Mesenchymal stem cell (in vitro differentiated cells and primary cell): ENCODE results near the gene MGAT5B.

ENCODE experiments used
- DNase-seq: peaks from one replicate; pipeline ENCODE4 v3.0.0-alpha.2; 2013
- H2AFZ ChIP-seq: one replicate; pipeline ENCODE4 v1.6.1; 2013; ENCODE audit warnings: low read depth, mild to moderate bottlenecking, control low read depth, inconsistent platforms, low read length, moderate library complexity
- H2AK5ac ChIP-seq: 2 replicates; pipeline ENCODE4 v1.6.1; 2013; ENCODE audit warnings: low read length, moderate library complexity, mild to moderate bottlenecking, inconsistent platforms; ENCODE audit not compliant: severe bottlenecking
- H2BK120ac ChIP-seq: one replicate; pipeline ENCODE4 v1.6.1; 2013; ENCODE audit warnings: low read depth, mild to moderate bottlenecking, inconsistent platforms, low read length, moderate library complexity
- H2BK12ac ChIP-seq, 2 experiments: one replicate each; pipeline ENCODE4 v1.6.1; 2013; ENCODE audit warnings: inconsistent platforms in 2 of 2, low read length in 2 of 2, mild to moderate bottlenecking in 2 of 2, moderate library complexity in 2 of 2, control low read depth in 1 of 2
- H2BK15ac ChIP-seq: one replicate; pipeline ENCODE4 v1.6.1; 2013; ENCODE audit warnings: mild to moderate bottlenecking, low read depth, inconsistent platforms; ENCODE audit not compliant: poor library complexity, severe bottlenecking
- H2BK5ac ChIP-seq: 2 replicates; pipeline ENCODE4 v1.6.1; 2013; ENCODE audit warnings: low read depth, mild to moderate bottlenecking, low read length, control low read depth, inconsistent platforms; ENCODE audit not compliant: poor library complexity, severe bottlenecking
- H3K14ac ChIP-seq, 2 experiments: one replicate each; pipeline ENCODE4 v1.6.1; 2013; ENCODE audit warnings: inconsistent platforms in 2 of 2, low read length in 2 of 2, control low read depth in 1 of 2, mild to moderate bottlenecking in 1 of 2, moderate library complexity in 1 of 2
- H3K18ac ChIP-seq, 2 experiments: one replicate each; pipeline ENCODE4 v1.6.1; 2013; ENCODE audit warnings: inconsistent platforms in 2 of 2, low read length in 2 of 2, control low read depth in 1 of 2, low read depth in 1 of 2, mild to moderate bottlenecking in 1 of 2
- H3K23ac ChIP-seq, 2 experiments: one replicate each; pipeline ENCODE4 v1.6.1; 2013; ENCODE audit warnings: inconsistent platforms in 2 of 2, low read length in 2 of 2, mild to moderate bottlenecking in 2 of 2, moderate library complexity in 2 of 2, control low read depth in 1 of 2
- H3K27ac ChIP-seq: 2 replicates; pipeline ENCODE4 v1.5.1; 2013; ENCODE audit warnings: mild to moderate bottlenecking, moderate library complexity, low read length, control low read depth, inconsistent platforms; ENCODE audit not compliant: poor library complexity, severe bottlenecking
- H3K27me3 ChIP-seq, 2 experiments: 2 replicates each; pipeline versions ENCODE4 v1.6.1 to v1.7.0; 2013; ENCODE audit warnings: low read length in 2 of 2, mild to moderate bottlenecking in 2 of 2, moderate library complexity in 2 of 2, control low read depth in 1 of 2, inconsistent platforms in 1 of 2; ENCODE audit not compliant: control insufficient read depth in 1 of 2, insufficient read depth in 1 of 2
- H3K36me3 ChIP-seq, 2 experiments: 2 replicates each; pipeline versions ENCODE4 v1.6.1 to v1.7.0; 2013; ENCODE audit warnings: low read length in 2 of 2, control low read depth in 1 of 2, inconsistent platforms in 1 of 2, low read depth in 1 of 2, mild to moderate bottlenecking in 1 of 2; ENCODE audit not compliant: insufficient read depth in 2 of 2, control insufficient read depth in 1 of 2
- H3K4ac ChIP-seq, 2 experiments: one replicate each; pipeline ENCODE4 v1.6.1; 2013; ENCODE audit warnings: inconsistent platforms in 2 of 2, low read length in 2 of 2, mild to moderate bottlenecking in 2 of 2, moderate library complexity in 2 of 2, control low read depth in 1 of 2, low read depth in 1 of 2
- H3K4me1 ChIP-seq: 2 replicates; pipeline ENCODE4 v1.6.1; 2013; ENCODE audit warnings: low read depth, low read length, control low read depth; ENCODE audit not compliant: control insufficient read depth, insufficient read depth
- H3K4me2 ChIP-seq: 2 replicates; pipeline ENCODE4 v1.6.1; 2013; ENCODE audit warnings: low read length, mild to moderate bottlenecking, inconsistent platforms; ENCODE audit not compliant: poor library complexity, severe bottlenecking
- H3K4me3 ChIP-seq, 2 experiments: 2 replicates each; pipeline versions ENCODE4 v1.5.1 to v1.7.0; 2013; ENCODE audit warnings: low read length in 2 of 2, mild to moderate bottlenecking in 2 of 2, control low read depth in 1 of 2, low read depth in 1 of 2; ENCODE audit not compliant: insufficient read depth in 1 of 2
- H3K79me1 ChIP-seq: replicated peaks from 2 replicates; pipeline ENCODE4 v1.6.1; 2013; ENCODE audit warnings: mild to moderate bottlenecking, control low read depth, low read length, inconsistent platforms; ENCODE audit not compliant: poor library complexity, severe bottlenecking
- H3K9ac ChIP-seq: 2 replicates; pipeline ENCODE4 v1.7.0; 2013; ENCODE audit warnings: mild to moderate bottlenecking, low read length, moderate library complexity
- H3K9me3 ChIP-seq: 2 replicates; pipeline ENCODE4 v1.7.0; 2013; ENCODE audit warnings: mild to moderate bottlenecking, low read length; ENCODE audit not compliant: control insufficient read depth
- H4K8ac ChIP-seq: one replicate; pipeline ENCODE4 v1.6.1; 2013; ENCODE audit warnings: inconsistent platforms, mild to moderate bottlenecking, low read length, moderate library complexity
- H4K91ac ChIP-seq: one replicate; pipeline ENCODE4 v1.6.1; 2013; ENCODE audit warnings: mild to moderate bottlenecking, low read length, inconsistent platforms
- WGBS: methylation state at CpG from one replicate; pipeline ENCODE4 v1.1.7; 2013; ENCODE audit warnings: mixed read lengths; 5-methylcytosine and 5-hydroxymethylcytosine counted together

MGAT5B gene

GRCh38 chr17:76927982-76928381, 59.8 kb downstream of the MGAT5B start:
- Histone ChIP-seq H3K23ac (no peak overlapping the region), H2BK120ac (no peak overlapping the region), H4K8ac (no peak overlapping the region), H3K27ac (no peak overlapping the region), H2BK5ac (no peak overlapping the region), H3K36me3 (no peaks in the 10 kb centered on the region), H2AFZ (no peak overlapping the region), H3K9ac (no peak overlapping the region), H3K27me3 (peaks cover 3 to 80% of the 10 kb centered on the region in 2 experiments), H4K91ac (no peak overlapping the region), H3K4me2 (no peak overlapping the region), H3K4me3 (no peak overlapping the region), H3K4ac (no peak overlapping the region), H3K9me3 (no peaks in the 10 kb centered on the region), H3K79me1 (no peaks in the 10 kb centered on the region), H3K14ac (no peak overlapping the region), H2BK15ac (no peak overlapping the region), H3K4me1 (no peaks in the 10 kb centered on the region), H2AK5ac (no peak overlapping the region), H2BK12ac (no peak overlapping the region), H3K18ac (no peak overlapping the region)
- 80% methylated on average over 4 of the region's 4 CpGs for WGBS
- DNase-seq: no peak

DNA sequence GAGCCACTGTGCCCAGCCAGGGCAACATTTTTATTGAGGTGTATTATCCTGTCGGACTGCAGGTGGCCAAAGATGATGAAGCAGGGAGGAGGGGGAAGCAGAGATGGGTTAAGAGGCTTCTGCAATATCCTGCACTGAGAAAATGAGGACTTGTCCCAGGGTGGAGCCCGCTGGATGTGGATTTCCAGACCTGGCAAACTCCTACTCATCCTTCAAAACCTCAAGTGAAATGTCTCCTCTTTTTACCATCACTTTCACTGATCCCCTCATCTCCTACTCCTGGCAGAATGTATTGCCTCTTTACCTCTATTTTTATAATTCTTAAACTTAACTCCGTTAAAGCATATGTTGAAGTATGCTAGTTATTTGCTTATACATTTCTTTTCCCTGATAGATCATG, 60.9 kb downstream of the MGAT5B start:
- Histone ChIP-seq H2AFZ (no peak overlapping the region), H3K4me2 (no peak overlapping the region), H3K18ac (no peak overlapping the region), H3K9me3 (no peaks in the 10 kb centered on the region), H4K8ac (no peak overlapping the region), H3K27ac (no peak overlapping the region), H3K27me3 (peaks cover 0 to 80% of the 10 kb centered on the region in 2 experiments), H3K23ac (no peak overlapping the region), H2BK5ac (no peak overlapping the region), H3K9ac (no peak overlapping the region), H2AK5ac (no peak overlapping the region), H2BK15ac (no peak overlapping the region), H3K4me1 (no peaks in the 10 kb centered on the region), H3K4me3 (no peak overlapping the region), H3K4ac (no peak overlapping the region), H3K14ac (no peak overlapping the region), H2BK120ac (no peak overlapping the region), H4K91ac (no peak overlapping the region), H3K79me1 (no peaks in the 10 kb centered on the region), H3K36me3 (no peaks in the 10 kb centered on the region), H2BK12ac (no peak overlapping the region)
- 86% methylated on average over 2 of the region's 3 CpGs for WGBS
- DNase-seq: no peak

DNA sequence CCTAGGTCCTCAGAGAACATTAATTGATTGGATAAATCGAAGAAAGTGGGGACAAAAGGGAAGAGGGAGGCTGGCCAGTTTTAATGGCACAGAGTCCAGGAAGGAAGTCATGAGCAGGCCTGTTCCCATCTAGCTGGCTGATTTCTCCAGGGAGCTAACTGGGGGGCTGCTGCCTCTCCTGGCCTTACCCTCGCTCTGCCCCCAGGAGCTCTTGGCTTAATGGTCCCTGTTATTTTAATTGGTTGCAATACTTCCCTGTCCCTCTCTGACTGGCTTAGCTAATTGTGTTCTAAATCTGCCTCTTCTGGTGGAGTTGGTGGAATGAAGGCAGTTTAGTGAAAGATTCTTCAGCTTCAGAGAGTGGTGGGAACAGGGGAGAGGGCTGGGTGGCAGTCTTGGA, 61.4 kb downstream of the MGAT5B start:
- H2BK15ac ChIP-seq: no peak overlapping the region
- no peak overlapping the region for H3K4me3 ChIP-seq
- no peak overlapping the region for H2AK5ac ChIP-seq
- H3K4ac ChIP-seq: no peak overlapping the region
- H3K14ac ChIP-seq: no peak overlapping the region
- WGBS: 75% methylated on average over 2 of the region's 2 CpGs
- H3K27me3 ChIP-seq: peaks cover 0 to 80% of the 10 kb centered on the region in 2 experiments
- DNase-seq: no peak
- no peaks in the 10 kb centered on the region for H3K4me1 ChIP-seq
- H3K9ac ChIP-seq: no peak overlapping the region
- no peak overlapping the region for H3K4me2 ChIP-seq
- H3K36me3 ChIP-seq: no peaks in the 10 kb centered on the region
- H2BK5ac ChIP-seq: no peak overlapping the region
- no peak overlapping the region for H4K8ac ChIP-seq
- no peaks in the 10 kb centered on the region for H3K79me1 ChIP-seq
- H2BK120ac ChIP-seq: no peak overlapping the region
- H3K23ac ChIP-seq: no peak overlapping the region
- no peak overlapping the region for H3K27ac ChIP-seq
- no peak overlapping the region for H2BK12ac ChIP-seq
- no peaks in the 10 kb centered on the region for H3K9me3 ChIP-seq
- no peak overlapping the region for H4K91ac ChIP-seq
- H2AFZ ChIP-seq: no peak overlapping the region
- H3K18ac ChIP-seq: no peak overlapping the region

DNA sequence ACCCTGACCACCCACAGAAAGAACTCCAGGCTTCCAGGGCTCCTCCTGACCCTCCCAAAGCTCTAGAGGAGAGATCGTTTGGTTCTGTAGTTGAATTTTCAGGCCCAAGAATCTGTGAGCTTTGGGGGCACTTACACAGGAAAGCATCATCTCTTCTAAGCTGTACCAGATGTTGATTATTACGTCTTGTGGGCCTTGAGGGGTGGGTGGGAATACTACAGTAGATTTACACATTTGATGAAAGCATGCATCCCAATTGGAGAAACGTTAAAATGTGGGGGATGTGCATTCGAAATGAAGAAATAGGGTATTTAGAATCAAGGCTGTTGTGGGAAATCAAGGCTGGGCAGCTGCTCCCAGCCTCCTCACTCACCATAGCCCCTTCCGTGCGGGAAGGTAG, 61.9 kb downstream of the MGAT5B start:
- Histone ChIP-seq H2BK12ac (no peak overlapping the region), H2AK5ac (no peak overlapping the region), H4K91ac (no peak overlapping the region), H3K18ac (no peak overlapping the region), H3K4me1 (peaks cover 3% of the 10 kb centered on the region), H2BK120ac (no peak overlapping the region), H3K4me2 (no peak overlapping the region), H3K14ac (no peak overlapping the region), H3K4me3 (no peak overlapping the region), H4K8ac (no peak overlapping the region), H3K79me1 (no peaks in the 10 kb centered on the region), H3K23ac (no peak overlapping the region), H3K9me3 (no peaks in the 10 kb centered on the region), H2BK5ac (no peak overlapping the region), H2AFZ (no peak overlapping the region), H3K36me3 (no peaks in the 10 kb centered on the region), H3K27me3 (peaks cover 0 to 83% of the 10 kb centered on the region in 2 experiments), H2BK15ac (no peak overlapping the region), H3K27ac (no peak overlapping the region), H3K9ac (no peak overlapping the region), H3K4ac (no peak overlapping the region)
- no peak for DNase-seq
- 86% methylated on average over 6 of the region's 6 CpGs for WGBS
